Stimulated activated CD8-positive, alpha-beta memory T cell treated with anti-CD3 and anti-CD28 coated beads, Interleukin-12 subunit alpha, Interleukin-12 subunit beta, amount 100 ng/mL, for 4 hours (primary cell): ENCODE measurements around the gene CUBN.

Source experiments
- DNase-seq: peaks from one replicate; pipeline ENCODE4 v3.0.0-alpha.2; 2020; ENCODE audit warnings: low read depth

CUBN gene

DNA sequence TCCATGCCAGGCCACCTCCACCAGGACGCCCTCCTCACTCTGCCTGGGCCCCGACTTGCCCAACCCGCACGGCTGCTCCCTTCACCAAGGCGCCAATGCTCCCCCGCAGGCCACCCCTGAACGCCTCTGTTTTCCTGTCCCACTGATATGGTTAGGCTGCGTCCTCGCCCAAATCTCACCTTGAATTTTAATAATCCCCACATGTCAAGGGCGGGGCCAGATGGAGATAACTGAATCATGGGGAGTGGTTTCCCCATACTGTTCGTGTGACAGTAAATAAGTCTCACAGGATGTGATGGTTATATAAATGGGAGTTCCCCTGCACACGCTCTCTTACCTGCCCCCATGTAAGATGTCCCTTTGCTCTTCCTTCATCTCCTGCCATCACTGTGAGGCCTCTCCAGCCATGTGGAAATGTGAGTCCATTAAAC is 342.2 kb downstream of the CUBN start:
- peak; percentile 32 for DNase-seq

DNA sequence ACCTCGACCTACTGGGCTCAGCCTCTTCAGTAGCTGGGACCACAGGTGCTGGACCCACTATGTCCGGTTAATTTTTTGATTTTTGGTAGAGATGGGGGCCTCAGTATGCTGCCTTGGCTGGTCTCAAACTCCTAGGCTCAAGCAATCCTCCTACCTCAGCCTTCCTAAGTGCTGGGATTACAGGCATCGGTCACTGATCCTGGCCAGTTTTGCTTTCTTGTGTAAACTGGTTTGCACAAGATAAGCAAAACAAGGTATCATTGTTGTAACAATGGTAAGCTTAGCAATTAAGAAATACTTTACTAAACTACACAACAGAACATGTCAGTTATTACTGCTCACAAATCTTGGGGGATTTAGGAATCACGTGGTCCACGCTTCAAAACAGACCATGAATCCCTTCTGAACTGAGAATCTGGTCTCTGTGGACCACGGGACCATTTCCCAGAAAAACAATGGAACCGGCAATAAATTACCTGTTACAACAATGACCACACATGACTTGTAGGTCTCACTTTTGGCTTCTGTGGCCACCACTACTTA is 349.2 kb downstream of the CUBN start:
- no peak for DNase-seq

DNA sequence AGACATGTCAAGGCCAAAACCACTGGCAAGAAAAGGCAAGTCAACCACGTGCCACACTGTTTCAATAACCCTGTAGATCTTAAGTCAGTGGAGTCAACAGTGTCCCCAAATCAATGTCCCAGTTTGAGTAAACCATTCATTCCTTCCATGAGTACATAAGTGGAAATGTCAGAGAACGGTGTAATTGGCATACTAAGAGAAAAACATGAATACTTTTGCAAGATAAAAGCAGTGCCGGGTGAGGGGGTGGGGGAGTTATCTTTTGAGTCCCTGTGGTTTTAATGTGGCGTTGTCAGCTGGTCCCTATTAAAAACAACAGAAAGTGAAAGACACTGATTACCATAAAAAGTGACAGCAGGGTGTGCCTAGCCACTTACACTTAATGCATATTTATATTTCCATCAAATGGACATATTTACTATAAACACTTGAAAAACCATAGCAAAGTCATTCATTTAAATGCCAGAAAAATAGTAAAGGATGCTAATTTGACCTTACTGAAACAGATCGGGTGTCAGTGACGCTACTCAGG is 350.2 kb downstream of the CUBN start:
- DNase-seq, result peak; percentile 19

DNA sequence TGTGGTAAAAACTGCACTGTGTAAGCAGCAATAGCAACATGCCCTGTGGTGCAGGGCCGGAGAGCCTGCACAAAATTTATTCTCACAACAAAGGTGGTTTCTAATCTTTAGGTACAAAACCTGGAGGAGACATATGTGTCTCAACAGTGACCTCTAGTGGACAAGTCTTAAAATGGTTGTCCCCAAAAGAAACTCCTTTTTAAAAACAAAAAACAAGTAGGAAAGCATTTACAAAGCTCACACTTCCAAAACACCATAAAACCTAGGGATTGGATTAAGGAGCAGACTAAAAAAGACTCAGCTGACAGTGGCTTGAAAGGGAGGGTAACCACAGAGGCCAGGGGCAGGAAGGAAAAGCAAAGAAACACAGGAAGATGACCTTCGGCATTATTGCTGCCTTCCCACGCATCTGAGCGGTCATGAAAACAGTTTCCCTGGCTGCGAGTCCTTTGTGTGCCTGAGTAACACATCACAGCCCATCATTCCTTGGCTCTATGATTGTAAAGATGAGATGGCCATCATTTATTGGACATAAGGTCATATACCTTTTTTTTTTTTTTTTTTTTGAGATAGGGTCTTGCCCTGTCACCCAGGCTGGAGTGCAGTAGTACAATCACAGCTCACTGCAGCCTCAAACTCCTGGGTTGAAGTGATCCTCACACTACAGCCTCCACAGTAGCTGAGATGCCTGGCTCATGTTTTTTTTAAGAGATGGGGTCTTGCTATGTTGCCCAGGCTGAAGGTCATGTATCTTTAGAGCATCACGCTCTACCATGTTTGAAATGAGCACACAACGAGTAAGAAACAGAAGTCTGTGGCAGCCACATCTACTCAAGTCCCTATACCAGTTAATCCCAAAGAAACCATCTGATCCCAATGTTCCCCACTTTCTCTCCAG is 351.9 kb downstream of the CUBN start:
- DNase-seq, result no peak

DNA sequence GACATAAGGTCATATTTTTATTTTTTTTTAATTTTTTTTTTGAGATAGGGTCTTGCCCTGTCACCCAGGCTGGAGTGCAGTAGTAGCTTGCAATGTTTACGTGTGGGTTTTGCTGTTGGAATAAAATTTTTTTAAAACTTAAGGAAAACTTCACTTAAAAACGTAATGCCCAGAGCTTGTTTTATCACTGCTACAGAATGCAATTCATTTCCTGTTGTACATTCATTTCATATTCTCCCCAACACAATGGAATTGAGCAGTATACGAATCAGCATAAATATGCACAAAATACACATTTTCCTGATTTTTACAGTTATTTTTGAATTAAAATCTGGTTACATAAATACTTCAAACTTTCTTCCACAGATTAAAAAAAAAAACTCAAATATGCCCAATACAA is 352.7 kb downstream of the CUBN start:
- no peak for DNase-seq
